ENCODE data around the gene AKT1S1. TPM values are rescaled to one million over a fixed set of nuclear protein-coding genes. Genes with fewer than 3 reads are reported as not detected.
A peak's percentile ranks its signal among the peaks of the same experiment; 100 is the strongest.
"Not testable (repeated sequence)": the region's sequence is repeated elsewhere in the genome, so short reads cannot be mapped to it uniquely, and the experiment has no call there.

Gene AKT1S1
- total RNA-seq, 1 donor from 2014 or later, result 48.2 TPM

DNA sequence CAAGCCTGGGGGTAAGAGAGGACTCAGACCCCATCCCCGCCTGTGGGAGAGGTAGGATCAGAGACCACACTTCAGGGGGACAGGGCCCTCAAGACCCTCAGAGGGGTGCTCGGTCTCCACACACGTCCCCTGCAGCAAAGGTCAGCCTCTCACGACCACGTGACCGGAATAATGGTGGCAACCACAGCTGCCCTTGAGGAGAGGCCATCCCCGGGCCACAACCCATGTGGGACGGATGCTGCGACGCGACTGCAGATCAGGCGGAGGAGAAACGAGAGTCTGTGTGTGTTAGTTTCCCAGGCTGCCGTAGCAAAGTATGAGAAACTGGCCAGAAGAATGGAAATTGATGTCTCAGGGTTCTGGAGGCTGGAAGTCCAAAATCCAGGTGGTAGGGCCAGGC lies 50.1 kb downstream of the AKT1S1 start:
- Mint-ChIP-seq H3K4me3 (ENCODE audit: unreplicated experiment) (peak overlapping the region; percentile 72), H3K36me3 (ENCODE audit: low read depth, unreplicated experiment) (peaks cover 36% of the 10 kb centered on the region), H3K27me3 (ENCODE audit: unreplicated experiment) (peaks cover 3% of the 10 kb centered on the region), H3K4me1 (ENCODE audit: unreplicated experiment) (peaks cover 17% of the 10 kb centered on the region), H3K9me3 (ENCODE audit: unreplicated experiment) (no peaks in the 10 kb centered on the region), H3K27ac (ENCODE audit: unreplicated experiment) (no peak overlapping the region)
- TF ChIP-seq, protein P1, sequence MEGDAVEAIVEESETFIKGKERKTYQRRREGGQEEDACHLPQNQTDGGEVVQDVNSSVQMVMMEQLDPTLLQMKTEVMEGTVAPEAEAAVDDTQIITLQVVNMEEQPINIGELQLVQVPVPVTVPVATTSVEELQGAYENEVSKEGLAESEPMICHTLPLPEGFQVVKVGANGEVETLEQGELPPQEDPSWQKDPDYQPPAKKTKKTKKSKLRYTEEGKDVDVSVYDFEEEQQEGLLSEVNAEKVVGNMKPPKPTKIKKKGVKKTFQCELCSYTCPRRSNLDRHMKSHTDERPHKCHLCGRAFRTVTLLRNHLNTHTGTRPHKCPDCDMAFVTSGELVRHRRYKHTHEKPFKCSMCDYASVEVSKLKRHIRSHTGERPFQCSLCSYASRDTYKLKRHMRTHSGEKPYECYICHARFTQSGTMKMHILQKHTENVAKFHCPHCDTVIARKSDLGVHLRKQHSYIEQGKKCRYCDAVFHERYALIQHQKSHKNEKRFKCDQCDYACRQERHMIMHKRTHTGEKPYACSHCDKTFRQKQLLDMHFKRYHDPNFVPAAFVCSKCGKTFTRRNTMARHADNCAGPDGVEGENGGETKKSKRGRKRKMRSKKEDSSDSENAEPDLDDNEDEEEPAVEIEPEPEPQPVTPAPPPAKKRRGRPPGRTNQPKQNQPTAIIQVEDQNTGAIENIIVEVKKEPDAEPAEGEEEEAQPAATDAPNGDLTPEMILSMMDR (IDR thresholded peaks at IDR 0.05; ENCODE audit: unreplicated experiment), result no peak
- no peak for DNase-seq (ENCODE audit: low spot score)

- no peak for DNase-seq (ENCODE audit: low spot score)
- TF ChIP-seq, protein P1 (IDR thresholded peaks at IDR 0.05; ENCODE audit: unreplicated experiment), result no peak
- peaks cover 4% of the 10 kb centered on the region for H3K27me3 Mint-ChIP-seq (ENCODE audit: unreplicated experiment)
- H3K27ac Mint-ChIP-seq (ENCODE audit: unreplicated experiment), result no peak overlapping the region
- H3K9me3 Mint-ChIP-seq (ENCODE audit: unreplicated experiment), result no peaks in the 10 kb centered on the region
- H3K4me3 Mint-ChIP-seq (ENCODE audit: unreplicated experiment), result no peak overlapping the region
- peaks cover 13% of the 10 kb centered on the region for H3K4me1 Mint-ChIP-seq (ENCODE audit: unreplicated experiment)
- H3K36me3 Mint-ChIP-seq (ENCODE audit: low read depth, unreplicated experiment), result peaks cover 36% of the 10 kb centered on the region
Measured at GRCh38 chr19:49824662-49825061, 52.5 kb downstream of the AKT1S1 start.

GRCh38 chr19:49823472-49823871 lies 53.7 kb downstream of the AKT1S1 start:
- H3K4me1 Mint-ChIP-seq (ENCODE audit: unreplicated experiment), result peaks cover 23% of the 10 kb centered on the region
- H3K9me3 Mint-ChIP-seq (ENCODE audit: unreplicated experiment), result no peaks in the 10 kb centered on the region
- H3K36me3 Mint-ChIP-seq (ENCODE audit: low read depth, unreplicated experiment), result peaks cover 37% of the 10 kb centered on the region
- H3K27ac Mint-ChIP-seq (ENCODE audit: unreplicated experiment), result no peak overlapping the region
- H3K27me3 Mint-ChIP-seq (ENCODE audit: unreplicated experiment), result peaks cover 12% of the 10 kb centered on the region
- H3K4me3 Mint-ChIP-seq (ENCODE audit: unreplicated experiment), result peak overlapping the region; percentile 70
- DNase-seq (ENCODE audit: low spot score), result no peak
- TF ChIP-seq, protein P1 (IDR thresholded peaks at IDR 0.05; ENCODE audit: unreplicated experiment), result no peak

- H3K4me1 Mint-ChIP-seq (ENCODE audit: unreplicated experiment), result peaks cover 17% of the 10 kb centered on the region
- no peak for DNase-seq (ENCODE audit: low spot score)
- peaks cover 21% of the 10 kb centered on the region for H3K36me3 Mint-ChIP-seq (ENCODE audit: low read depth, unreplicated experiment)
- TF ChIP-seq, protein P1 (IDR thresholded peaks at IDR 0.05; ENCODE audit: unreplicated experiment), result no peak
- peak overlapping the region; percentile 63 for H3K4me3 Mint-ChIP-seq (ENCODE audit: unreplicated experiment)
- H3K27me3 Mint-ChIP-seq (ENCODE audit: unreplicated experiment), result peaks cover 20% of the 10 kb centered on the region
- no peaks in the 10 kb centered on the region for H3K9me3 Mint-ChIP-seq (ENCODE audit: unreplicated experiment)
- peak overlapping the region; percentile 67 for H3K27ac Mint-ChIP-seq (ENCODE audit: unreplicated experiment)
Measured at GRCh38 chr19:49820125-49820524, 57.0 kb downstream of the AKT1S1 start.

DNA sequence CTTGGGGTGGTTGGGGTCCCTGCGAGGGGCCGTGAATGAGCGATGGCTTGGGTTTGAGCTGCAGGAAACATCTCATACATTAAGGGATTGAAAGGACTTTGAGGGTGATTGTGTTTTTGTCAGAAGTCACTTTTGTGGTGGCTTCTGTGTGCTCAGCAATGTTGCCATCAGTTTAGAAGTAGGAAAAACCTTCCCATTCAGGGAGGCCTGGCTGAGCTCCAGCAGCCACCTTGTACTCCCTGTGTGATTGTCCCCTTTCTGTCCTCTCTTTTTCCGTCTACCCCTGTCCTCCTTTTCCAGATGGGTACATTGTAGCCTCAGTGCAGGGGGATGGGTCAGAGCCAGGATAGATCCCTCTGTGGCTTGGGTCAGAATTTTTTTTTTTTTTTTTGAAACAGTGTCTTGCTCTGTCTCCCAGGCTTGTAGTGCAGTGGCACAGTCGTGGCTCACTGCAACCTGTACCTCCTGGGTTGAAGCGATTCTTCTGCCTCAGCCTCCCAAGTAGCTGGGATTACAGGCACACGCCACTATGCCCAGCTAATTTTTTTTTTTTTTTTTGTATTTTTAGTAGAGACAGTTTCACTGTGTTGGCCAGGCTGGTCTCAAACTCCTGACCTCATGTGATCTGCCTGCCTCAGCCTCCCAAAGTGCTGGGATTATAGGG lies 57.6 kb downstream of the AKT1S1 start:
- H3K4me3 Mint-ChIP-seq (ENCODE audit: unreplicated experiment), result peak overlapping the region; percentile 98
- peak overlapping the region; percentile 100 for H3K27ac Mint-ChIP-seq (ENCODE audit: unreplicated experiment)
- H3K9me3 Mint-ChIP-seq (ENCODE audit: unreplicated experiment); DNase-seq (ENCODE audit: low spot score): not testable (repeated sequence)
- H3K27me3 Mint-ChIP-seq (ENCODE audit: unreplicated experiment), result peaks cover 20% of the 10 kb centered on the region
- H3K36me3 Mint-ChIP-seq (ENCODE audit: low read depth, unreplicated experiment), result peaks cover 20% of the 10 kb centered on the region
- H3K4me1 Mint-ChIP-seq (ENCODE audit: unreplicated experiment), result peaks cover 18% of the 10 kb centered on the region

Small RNAs within 50 kb of the gene (microRNA-seq; reads per million reads assigned to microRNA genes)
- gene MIR4749 (ENCODE audit: unreplicated experiment), result 8.1 reads per million, percentile 56 among the genes with 10 or more reads in this experiment
- 3.7 reads per million, percentile 43 among the genes with 10 or more reads in this experiment for gene MIR4750 (ENCODE audit: unreplicated experiment)
- gene MIR6800 (ENCODE audit: unreplicated experiment), result 3.2 reads per million, percentile 39 among the genes with 10 or more reads in this experiment

Other genes starting within 250 kb of the AKT1S1 start
- gene RRAS, start 237.2 kb downstream of the AKT1S1 start, total RNA-seq (ENCODE audit: unreplicated experiment), result 23.9 TPM
- gene SCAF1, start 235.1 kb downstream of the AKT1S1 start, total RNA-seq (ENCODE audit: unreplicated experiment), result 90.3 TPM
- gene IRF3, start 211.5 kb downstream of the AKT1S1 start, total RNA-seq (ENCODE audit: unreplicated experiment), result 76.1 TPM
- gene BCL2L12, start 211.4 kb downstream of the AKT1S1 start, total RNA-seq (ENCODE audit: unreplicated experiment), result 50.1 TPM
- 175 TPM for gene PRMT1, start 200.1 kb downstream of the AKT1S1 start, total RNA-seq (ENCODE audit: unreplicated experiment)
- gene ADM5, start 187.8 kb downstream of the AKT1S1 start, total RNA-seq (ENCODE audit: unreplicated experiment), result 5.3 TPM
- gene CPT1C, start 186.2 kb downstream of the AKT1S1 start, total RNA-seq (ENCODE audit: unreplicated experiment), result 94.1 TPM
- not detected for gene TSKS, start 114.0 kb downstream of the AKT1S1 start, total RNA-seq (ENCODE audit: unreplicated experiment)
- 191 TPM for gene AP2A1, start 110.4 kb downstream of the AKT1S1 start, total RNA-seq (ENCODE audit: unreplicated experiment)
- gene FUZ, start 64.1 kb downstream of the AKT1S1 start, total RNA-seq (ENCODE audit: unreplicated experiment), result 15.6 TPM
- 117 TPM for gene MED25, start 59.1 kb downstream of the AKT1S1 start, total RNA-seq (ENCODE audit: unreplicated experiment)
- gene PTOV1, start 26.2 kb downstream of the AKT1S1 start, total RNA-seq (ENCODE audit: unreplicated experiment), result 231 TPM
- gene PNKP, start 9.8 kb downstream of the AKT1S1 start, total RNA-seq (ENCODE audit: unreplicated experiment), result 96.0 TPM
- 36.8 TPM for gene TBC1D17, start 347 bp upstream of the AKT1S1 start, total RNA-seq (ENCODE audit: unreplicated experiment)
- gene IL4I1, start 19.5 kb upstream of the AKT1S1 start, total RNA-seq (ENCODE audit: unreplicated experiment), result 0.90 TPM
- 15.8 TPM for gene ATF5, start 51.9 kb upstream of the AKT1S1 start, total RNA-seq (ENCODE audit: unreplicated experiment)
- 60.9 TPM for gene NUP62, start 52.1 kb upstream of the AKT1S1 start, total RNA-seq (ENCODE audit: unreplicated experiment)
- not detected for gene SIGLEC11, start 83.8 kb upstream of the AKT1S1 start, total RNA-seq (ENCODE audit: unreplicated experiment)
- 51.2 TPM for gene VRK3, start 148.0 kb upstream of the AKT1S1 start, total RNA-seq (ENCODE audit: unreplicated experiment)
- gene ZNF473, start 148.7 kb upstream of the AKT1S1 start, total RNA-seq (ENCODE audit: unreplicated experiment), result 10.9 TPM